Measurements from ENCODE around the gene CSNK1G2. TPM values are rescaled to one million over a fixed set of nuclear protein-coding genes. Genes with fewer than 3 reads are reported as not detected.
A peak's percentile ranks its signal among the peaks of the same experiment; 100 is the strongest.

CSNK1G2 gene
- total RNA-seq (2021) (102 to 126 TPM (median 107 TPM) in 3 replicates), Bru-seq, nascent RNA (percentile 56 among the genes with signal in this experiment)
- long read RNA-seq, experiment 1, transcript CSNK1G2-201 (12 exons, 2,918 nt): major isoform, 421 of 645 reads
- long read RNA-seq, experiment 1, partial matches to known transcripts: 50 of 645 reads
- long read RNA-seq, experiment 1, other reads (novel, unspliced or antisense): 173 of 645 reads
- long read RNA-seq, experiment 2, transcript CSNK1G2-201 (12 exons, 2,918 nt): major isoform, 61 of 141 reads
- long read RNA-seq, experiment 2, partial matches to known transcripts: 33 of 141 reads
- long read RNA-seq, experiment 2, other reads (novel, unspliced or antisense): 47 of 141 reads
- long read RNA-seq, experiment 3, partial matches to known transcripts: 1 of 2 reads
- long read RNA-seq, experiment 3, other reads (novel, unspliced or antisense): 1 of 2 reads

GRCh38 chr19:1941146-1942077 is at the start of gene CSNK1G2:
TSS of gene CSNK1G2 (plus strand) at chr19:1941172. CDS start at chr19:1969773, 28,601 bp downstream.
- no peaks in the 10 kb centered on the region for H3K27me3 Mint-ChIP-seq (ENCODE audit: low read depth)
- DNase-seq (ENCODE audit: low spot score): no peak
- CTCF ChIA-PET: interaction anchor here (0.6 to 1.1 kb wide), 2 partner anchors 14 to 215 kb away, joined by 3 read pairs; no protein-coding TSS in a partner anchor
- POLR2A ChIA-PET: no interaction called here
- H3K36me3 Mint-ChIP-seq: no peaks in the 10 kb centered on the region
- no peaks in the 10 kb centered on the region for H3K9me3 Mint-ChIP-seq
- ATAC-seq: no peak; the same call in 1 of the 2 replicates
- peak within 1 kb of the TSS; percentile 97 for H3K27ac Mint-ChIP-seq
- no peak for TF ChIP-seq TEAD4 (CRISPR knock-in tag; IDR thresholded peaks at IDR 0.05)
- TF ChIP-seq, protein P1, sequence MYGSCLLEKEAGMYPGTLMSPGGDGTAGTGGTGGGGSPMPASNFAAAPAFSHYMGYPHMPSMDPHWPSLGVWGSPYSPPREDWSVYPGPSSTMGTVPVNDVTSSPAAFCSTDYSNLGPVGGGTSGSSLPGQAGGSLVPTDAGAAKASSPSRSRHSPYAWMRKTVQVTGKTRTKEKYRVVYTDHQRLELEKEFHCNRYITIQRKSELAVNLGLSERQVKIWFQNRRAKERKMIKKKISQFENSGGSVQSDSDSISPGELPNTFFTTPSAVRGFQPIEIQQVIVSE (CRISPR knock-in tag; IDR thresholded peaks at IDR 0.05; ENCODE audit: borderline replicate concordance): no peak
- no peak for TF ChIP-seq NFATC4 (CRISPR knock-in tag; IDR thresholded peaks at IDR 0.05)
- TF ChIP-seq, protein P2, sequence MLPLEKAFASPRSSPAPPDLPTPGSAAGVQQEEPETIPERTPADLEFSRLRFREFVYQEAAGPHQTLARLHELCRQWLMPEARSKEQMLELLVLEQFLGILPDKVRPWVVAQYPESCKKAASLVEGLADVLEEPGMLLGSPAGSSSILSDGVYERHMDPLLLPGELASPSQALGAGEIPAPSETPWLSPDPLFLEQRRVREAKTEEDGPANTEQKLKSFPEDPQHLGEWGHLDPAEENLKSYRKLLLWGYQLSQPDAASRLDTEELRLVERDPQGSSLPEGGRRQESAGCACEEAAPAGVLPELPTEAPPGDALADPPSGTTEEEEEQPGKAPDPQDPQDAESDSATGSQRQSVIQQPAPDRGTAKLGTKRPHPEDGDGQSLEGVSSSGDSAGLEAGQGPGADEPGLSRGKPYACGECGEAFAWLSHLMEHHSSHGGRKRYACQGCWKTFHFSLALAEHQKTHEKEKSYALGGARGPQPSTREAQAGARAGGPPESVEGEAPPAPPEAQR (CRISPR knock-in tag; IDR thresholded peaks at IDR 0.05): no peak
- TF ChIP-seq ZNF138 (CRISPR knock-in tag; conservative IDR thresholded peaks at IDR 0.05): no peak
- no peak for TF ChIP-seq FOXP1 (CRISPR knock-in tag; IDR thresholded peaks at IDR 0.05; ENCODE audit: borderline replicate concordance)
- TF ChIP-seq HMGA2 (CRISPR knock-in tag; IDR thresholded peaks at IDR 0.05): no peak
- no peak for TF ChIP-seq GRHL2 (CRISPR knock-in tag; IDR thresholded peaks at IDR 0.05; ENCODE audit: insufficient replicate concordance, severe bottlenecking)
- no peak for TF ChIP-seq ELF4 (CRISPR knock-in tag; IDR thresholded peaks at IDR 0.05; ENCODE audit: low read depth)
- no peak for TF ChIP-seq IRF2 (CRISPR knock-in tag; IDR thresholded peaks at IDR 0.05; ENCODE audit: borderline replicate concordance, low read depth)
- TF ChIP-seq, protein P3, sequence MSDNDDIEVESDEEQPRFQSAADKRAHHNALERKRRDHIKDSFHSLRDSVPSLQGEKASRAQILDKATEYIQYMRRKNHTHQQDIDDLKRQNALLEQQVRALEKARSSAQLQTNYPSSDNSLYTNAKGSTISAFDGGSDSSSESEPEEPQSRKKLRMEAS (CRISPR knock-in tag; IDR thresholded peaks at IDR 0.05): no peak
- TF ChIP-seq ATF2 (CRISPR knock-in tag; IDR thresholded peaks at IDR 0.05; ENCODE audit: borderline replicate concordance, low read depth): no peak
- TF ChIP-seq JAZF1 (CRISPR knock-in tag; IDR thresholded peaks at IDR 0.05): no peak
- TF ChIP-seq, protein P4, sequence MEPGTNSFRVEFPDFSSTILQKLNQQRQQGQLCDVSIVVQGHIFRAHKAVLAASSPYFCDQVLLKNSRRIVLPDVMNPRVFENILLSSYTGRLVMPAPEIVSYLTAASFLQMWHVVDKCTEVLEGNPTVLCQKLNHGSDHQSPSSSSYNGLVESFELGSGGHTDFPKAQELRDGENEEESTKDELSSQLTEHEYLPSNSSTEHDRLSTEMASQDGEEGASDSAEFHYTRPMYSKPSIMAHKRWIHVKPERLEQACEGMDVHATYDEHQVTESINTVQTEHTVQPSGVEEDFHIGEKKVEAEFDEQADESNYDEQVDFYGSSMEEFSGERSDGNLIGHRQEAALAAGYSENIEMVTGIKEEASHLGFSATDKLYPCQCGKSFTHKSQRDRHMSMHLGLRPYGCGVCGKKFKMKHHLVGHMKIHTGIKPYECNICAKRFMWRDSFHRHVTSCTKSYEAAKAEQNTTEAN (CRISPR knock-in tag; IDR thresholded peaks at IDR 0.05): no peak
- TF ChIP-seq NFE2L1 (CRISPR knock-in tag; IDR thresholded peaks at IDR 0.05): no peak
- no peak for TF ChIP-seq HMGXB4 (CRISPR knock-in tag; IDR thresholded peaks at IDR 0.05)
- H3K4me3 Mint-ChIP-seq: peak within 1 kb of the TSS; percentile 90
- H3K4me1 Mint-ChIP-seq: peaks cover 25% of the 10 kb centered on the region

Measured in WTC11 (cell line).